ENCODE measurements around the gene PIGC.

Gene PIGC

DNA sequence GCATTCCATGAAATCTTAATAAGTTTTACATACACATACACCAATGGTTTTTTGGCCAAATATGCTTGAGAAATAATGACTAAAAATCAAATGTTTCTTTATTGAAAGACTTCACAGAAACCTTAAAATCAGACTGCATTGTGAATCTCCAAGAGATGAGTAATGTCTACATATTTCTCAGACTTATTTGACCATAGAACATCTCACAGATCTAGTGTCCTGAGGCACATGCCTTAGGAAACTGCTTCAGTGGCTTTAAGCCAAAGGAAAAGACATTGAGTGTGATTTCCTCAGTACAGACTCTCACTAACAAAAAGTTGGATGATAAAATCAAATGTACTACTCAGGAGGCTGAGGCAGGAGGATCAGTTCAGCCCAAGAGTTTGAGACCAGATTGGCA lies 29.5 kb downstream of the PIGC start:
- no peak for DNase-seq (ENCODE audit: low read depth)
- no peak overlapping the region for H3K4me3 ChIP-seq (ENCODE audit: low read depth, low read length)
- TF ChIP-seq, protein P1, sequence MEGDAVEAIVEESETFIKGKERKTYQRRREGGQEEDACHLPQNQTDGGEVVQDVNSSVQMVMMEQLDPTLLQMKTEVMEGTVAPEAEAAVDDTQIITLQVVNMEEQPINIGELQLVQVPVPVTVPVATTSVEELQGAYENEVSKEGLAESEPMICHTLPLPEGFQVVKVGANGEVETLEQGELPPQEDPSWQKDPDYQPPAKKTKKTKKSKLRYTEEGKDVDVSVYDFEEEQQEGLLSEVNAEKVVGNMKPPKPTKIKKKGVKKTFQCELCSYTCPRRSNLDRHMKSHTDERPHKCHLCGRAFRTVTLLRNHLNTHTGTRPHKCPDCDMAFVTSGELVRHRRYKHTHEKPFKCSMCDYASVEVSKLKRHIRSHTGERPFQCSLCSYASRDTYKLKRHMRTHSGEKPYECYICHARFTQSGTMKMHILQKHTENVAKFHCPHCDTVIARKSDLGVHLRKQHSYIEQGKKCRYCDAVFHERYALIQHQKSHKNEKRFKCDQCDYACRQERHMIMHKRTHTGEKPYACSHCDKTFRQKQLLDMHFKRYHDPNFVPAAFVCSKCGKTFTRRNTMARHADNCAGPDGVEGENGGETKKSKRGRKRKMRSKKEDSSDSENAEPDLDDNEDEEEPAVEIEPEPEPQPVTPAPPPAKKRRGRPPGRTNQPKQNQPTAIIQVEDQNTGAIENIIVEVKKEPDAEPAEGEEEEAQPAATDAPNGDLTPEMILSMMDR (IDR thresholded peaks at IDR 0.05; ENCODE audit: insufficient read depth, low read depth, low read length, missing control alignments), result no peak

DNA sequence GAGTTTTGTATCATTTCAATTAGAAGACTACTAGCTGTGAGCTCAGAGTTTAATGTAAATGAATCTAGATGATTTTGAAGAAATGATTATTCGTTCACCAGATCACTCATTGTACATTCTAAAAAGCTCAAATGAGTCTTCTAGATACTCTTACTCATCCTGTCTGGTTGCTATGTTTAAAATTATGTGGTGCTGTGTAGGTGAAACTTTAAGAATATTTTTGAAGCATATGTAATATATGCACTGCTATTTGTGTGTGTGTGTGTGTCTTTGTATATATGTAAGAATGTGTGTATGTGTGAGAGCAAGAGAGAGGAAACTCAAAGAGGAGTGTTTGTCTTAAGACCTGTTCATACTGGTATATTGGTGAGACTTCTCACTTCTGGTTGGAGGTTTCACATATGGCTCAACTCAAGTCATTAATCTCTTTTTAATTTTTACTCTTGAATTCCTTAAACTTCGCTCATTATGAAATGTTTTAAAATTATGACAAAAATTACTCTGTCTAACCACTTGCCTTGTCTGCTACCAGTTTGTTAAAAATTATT lies 32.0 kb downstream of the PIGC start:
- H3K4me3 ChIP-seq (ENCODE audit: low read depth, low read length), result no peak overlapping the region
- TF ChIP-seq, protein P1 (IDR thresholded peaks at IDR 0.05; ENCODE audit: insufficient read depth, low read depth, low read length, missing control alignments), result no peak
- DNase-seq (ENCODE audit: low read depth), result peak; percentile 47

DNA sequence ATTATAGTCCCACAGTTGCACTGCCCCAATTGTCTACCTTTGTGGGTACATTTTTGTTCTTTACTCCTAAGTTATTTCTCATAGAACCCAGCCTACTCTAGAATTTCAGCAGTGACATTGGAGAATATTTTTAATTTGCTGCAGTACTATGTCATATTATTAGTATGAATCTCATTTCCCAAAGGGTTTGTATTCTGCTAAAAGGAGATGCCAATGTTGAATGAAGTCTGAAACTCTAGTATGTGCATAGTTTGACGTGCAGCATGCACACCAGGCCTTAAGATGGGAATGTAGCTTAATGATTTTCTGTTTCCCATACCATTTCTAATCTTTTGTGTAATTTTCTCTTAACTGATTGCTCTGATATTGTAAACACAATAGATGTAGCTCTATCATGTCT lies 33.8 kb downstream of the PIGC start:
- no peak overlapping the region for H3K4me3 ChIP-seq (ENCODE audit: low read depth, low read length)
- no peak for DNase-seq (ENCODE audit: low read depth)
- TF ChIP-seq, protein P1 (IDR thresholded peaks at IDR 0.05; ENCODE audit: insufficient read depth, low read depth, low read length, missing control alignments), result no peak

DNA sequence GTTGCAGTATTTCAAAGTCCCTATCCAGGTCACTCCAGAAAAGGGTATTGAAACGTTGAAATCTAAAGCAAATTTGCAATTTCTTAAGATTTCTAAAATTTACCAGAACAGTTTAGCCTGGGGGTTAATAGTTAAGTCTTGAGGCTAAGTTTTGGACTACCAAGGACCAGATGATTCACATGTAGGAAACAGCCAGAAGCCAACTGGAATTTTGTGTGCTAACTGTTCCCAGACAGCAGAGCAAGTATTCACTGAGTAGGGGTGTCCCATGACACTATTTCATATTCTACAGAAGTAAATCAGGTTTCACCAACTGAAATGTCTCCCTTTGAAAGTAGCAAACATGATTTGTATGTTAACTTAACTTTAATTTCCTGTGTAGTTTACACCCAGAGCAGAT lies 34.9 kb downstream of the PIGC start:
- no peak for DNase-seq (ENCODE audit: low read depth)
- TF ChIP-seq, protein P1 (IDR thresholded peaks at IDR 0.05; ENCODE audit: insufficient read depth, low read depth, low read length, missing control alignments), result no peak
- no peak overlapping the region for H3K4me3 ChIP-seq (ENCODE audit: low read depth, low read length)

DNA sequence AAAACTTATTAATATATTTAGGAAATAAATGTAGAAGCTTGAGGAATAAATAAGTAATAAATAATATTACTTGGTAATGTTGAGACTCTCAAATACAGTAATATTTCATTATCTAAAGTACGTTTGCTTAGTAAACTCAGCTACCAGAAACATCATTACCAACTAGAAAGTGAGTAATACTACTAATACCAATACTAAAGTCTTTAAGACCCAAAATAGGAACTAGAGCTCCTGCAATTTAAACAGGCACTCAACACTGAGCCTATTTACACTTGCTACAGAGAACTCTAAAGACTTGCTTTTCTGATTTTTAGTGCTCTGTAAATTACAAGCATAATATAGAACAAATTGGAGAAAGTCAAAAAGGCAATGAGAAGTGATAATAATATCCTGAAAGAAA lies 36.9 kb downstream of the PIGC start:
- TF ChIP-seq, protein P1 (IDR thresholded peaks at IDR 0.05; ENCODE audit: insufficient read depth, low read depth, low read length, missing control alignments), result no peak
- H3K4me3 ChIP-seq (ENCODE audit: low read depth, low read length), result no peak overlapping the region
- no peak for DNase-seq (ENCODE audit: low read depth)

DNA sequence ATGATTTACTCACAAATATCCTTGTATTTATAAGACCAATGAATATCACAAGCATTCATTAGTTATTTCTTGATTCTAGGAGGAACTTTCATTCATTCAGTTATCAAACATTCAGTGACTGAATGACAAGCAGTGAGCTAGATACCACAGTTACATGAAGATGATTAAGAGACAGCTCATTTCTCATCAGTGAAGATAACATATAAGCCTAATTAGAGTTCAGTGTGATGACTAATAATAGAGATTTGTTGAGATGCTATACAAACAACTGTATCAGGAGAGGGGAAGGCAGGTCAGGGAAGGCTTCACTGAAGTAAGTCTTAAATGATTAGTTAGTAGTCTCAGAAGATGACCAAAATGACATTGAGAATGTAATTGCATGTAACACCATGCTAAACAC lies 38.0 kb downstream of the PIGC start:
- TF ChIP-seq, protein P1 (IDR thresholded peaks at IDR 0.05; ENCODE audit: insufficient read depth, low read depth, low read length, missing control alignments), result no peak
- no peak overlapping the region for H3K4me3 ChIP-seq (ENCODE audit: low read depth, low read length)
- no peak for DNase-seq (ENCODE audit: low read depth)

DNA sequence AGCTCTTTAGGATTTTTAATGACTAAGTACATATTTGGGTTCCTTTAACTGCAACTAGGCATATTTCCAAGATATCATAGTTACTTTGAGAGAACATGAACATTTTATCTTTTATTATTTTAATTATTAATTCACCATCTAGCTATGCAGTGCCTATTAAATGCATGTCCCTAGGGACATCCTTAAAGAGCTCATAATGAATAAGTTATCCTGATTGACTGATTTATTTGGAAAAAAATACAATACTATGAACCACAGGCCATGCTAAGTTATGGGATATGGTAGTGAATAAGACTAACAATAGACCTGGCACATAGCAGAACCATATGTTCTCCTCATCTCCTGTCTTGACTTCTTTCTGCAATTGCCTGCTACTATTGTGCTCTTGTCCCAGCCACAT lies 39.7 kb downstream of the PIGC start:
- no peak overlapping the region for H3K4me3 ChIP-seq (ENCODE audit: low read depth, low read length)
- DNase-seq (ENCODE audit: low read depth), result no peak
- TF ChIP-seq, protein P1 (IDR thresholded peaks at IDR 0.05; ENCODE audit: insufficient read depth, low read depth, low read length, missing control alignments), result no peak

All from GM12865 (cell line).